ENCODE measurements around the gene MZF1.

MZF1 gene

DNA sequence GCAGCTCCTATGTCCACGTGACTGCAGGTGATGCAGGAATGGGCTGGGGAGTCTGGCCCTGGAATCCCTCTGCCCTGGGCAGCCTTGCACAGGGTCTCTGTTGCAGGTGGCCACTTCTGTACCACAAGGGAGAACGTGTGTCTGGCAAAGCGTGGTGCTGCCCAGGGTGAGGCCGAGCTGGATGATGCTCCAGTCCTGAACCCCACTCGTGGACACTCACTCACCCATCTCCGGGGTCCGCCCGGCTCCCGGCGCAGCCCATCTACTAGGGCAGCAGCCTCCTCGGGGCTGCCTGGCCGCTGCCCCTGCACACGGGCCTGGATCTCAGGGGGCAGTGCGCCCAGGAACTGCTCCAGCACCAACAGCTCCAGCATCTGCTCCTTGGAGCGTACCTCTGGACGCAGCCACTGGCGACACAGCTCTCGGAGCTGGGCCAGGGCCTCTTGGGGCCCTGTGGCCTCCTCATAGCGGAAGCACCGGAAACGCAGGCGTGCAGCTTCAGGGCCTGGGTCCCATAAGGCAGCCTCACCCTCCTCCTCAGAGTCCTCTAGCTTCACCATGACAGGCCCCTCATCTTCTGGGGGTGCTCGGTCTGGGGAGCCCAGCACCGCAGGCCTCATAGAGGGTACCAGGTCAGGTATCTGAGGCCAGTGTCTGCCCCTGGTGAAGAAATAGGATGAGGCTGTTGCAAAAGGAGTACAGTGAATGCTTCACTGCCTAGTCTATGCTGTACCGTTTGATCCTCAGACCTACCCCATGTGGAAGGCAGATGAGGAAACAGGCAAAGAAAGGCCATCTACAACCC is 2.2 kb downstream of the MZF1 start:
- TF ChIP-seq, protein P1, sequence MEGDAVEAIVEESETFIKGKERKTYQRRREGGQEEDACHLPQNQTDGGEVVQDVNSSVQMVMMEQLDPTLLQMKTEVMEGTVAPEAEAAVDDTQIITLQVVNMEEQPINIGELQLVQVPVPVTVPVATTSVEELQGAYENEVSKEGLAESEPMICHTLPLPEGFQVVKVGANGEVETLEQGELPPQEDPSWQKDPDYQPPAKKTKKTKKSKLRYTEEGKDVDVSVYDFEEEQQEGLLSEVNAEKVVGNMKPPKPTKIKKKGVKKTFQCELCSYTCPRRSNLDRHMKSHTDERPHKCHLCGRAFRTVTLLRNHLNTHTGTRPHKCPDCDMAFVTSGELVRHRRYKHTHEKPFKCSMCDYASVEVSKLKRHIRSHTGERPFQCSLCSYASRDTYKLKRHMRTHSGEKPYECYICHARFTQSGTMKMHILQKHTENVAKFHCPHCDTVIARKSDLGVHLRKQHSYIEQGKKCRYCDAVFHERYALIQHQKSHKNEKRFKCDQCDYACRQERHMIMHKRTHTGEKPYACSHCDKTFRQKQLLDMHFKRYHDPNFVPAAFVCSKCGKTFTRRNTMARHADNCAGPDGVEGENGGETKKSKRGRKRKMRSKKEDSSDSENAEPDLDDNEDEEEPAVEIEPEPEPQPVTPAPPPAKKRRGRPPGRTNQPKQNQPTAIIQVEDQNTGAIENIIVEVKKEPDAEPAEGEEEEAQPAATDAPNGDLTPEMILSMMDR (IDR thresholded peaks at IDR 0.05; ENCODE audit: insufficient read depth, low read length, missing control alignments) = no peak
- ChIA-PET POLR2A (interaction anchor here (1.4 to 1.5 kb wide), 2 partner anchors 9 to 12 kb away, joined by 4 to 5 read pairs; partner anchors contain the start of gene UBE2M), CTCF (interaction anchor here (0.9 kb wide), 1 partner anchor 10 kb away, joined by 3 read pairs; no protein-coding TSS in a partner anchor)

DNA sequence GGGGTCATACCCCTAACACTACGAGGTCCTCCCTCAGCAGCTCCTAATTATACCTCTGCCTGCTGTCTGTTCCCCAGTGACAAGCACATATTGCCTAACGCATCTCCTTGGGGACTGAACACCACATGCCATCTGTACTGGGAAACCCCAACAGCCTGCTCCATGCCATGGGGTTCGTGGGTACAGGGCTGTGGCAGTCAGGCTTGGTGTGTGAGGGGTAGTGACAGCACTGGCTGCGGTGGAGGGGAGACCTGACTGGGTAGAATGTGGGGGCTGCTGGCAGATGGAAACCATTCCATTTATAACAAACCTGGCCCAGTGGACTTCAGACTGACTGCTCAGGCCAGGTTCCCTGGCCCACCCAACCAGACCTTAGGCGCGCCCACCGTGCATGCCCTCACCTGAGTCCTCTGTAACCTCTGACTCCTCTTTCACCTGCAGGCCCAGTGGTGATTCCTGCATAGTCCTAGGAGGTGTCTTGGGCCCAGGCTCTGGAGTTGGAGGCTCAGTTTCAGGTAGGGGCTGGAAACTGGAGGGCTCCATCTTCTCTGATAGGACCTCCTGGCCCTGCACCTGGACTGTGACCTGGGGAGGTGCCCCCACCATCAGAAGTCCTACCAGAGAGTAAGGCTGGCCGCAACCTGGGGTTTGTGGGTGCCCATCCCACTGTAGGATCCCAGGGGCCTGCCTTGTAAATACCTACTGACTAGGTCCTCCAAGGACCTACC is 3.0 kb downstream of the MZF1 start:
- TF ChIP-seq, protein P1 (IDR thresholded peaks at IDR 0.05; ENCODE audit: insufficient read depth, low read length, missing control alignments) = no peak
- H3K4me3 ChIP-seq (ENCODE audit: low read depth, low read length) = no peak overlapping the region
- no peak for DNase-seq (ENCODE audit: low read depth, low spot score)
- POLR2A ChIA-PET = no interaction called here
- CTCF ChIA-PET = interaction anchor here (3.0 kb wide), 1 partner anchor 11 kb away, joined by 12 read pairs; no protein-coding TSS in a partner anchor

More for the DNA sequence above, 2.2 kb downstream of the MZF1 start:
- H3K4me3 ChIP-seq (ENCODE audit: low read depth, low read length) = no peak overlapping the region
- no peak for DNase-seq (ENCODE audit: low read depth, low spot score)

DNA sequence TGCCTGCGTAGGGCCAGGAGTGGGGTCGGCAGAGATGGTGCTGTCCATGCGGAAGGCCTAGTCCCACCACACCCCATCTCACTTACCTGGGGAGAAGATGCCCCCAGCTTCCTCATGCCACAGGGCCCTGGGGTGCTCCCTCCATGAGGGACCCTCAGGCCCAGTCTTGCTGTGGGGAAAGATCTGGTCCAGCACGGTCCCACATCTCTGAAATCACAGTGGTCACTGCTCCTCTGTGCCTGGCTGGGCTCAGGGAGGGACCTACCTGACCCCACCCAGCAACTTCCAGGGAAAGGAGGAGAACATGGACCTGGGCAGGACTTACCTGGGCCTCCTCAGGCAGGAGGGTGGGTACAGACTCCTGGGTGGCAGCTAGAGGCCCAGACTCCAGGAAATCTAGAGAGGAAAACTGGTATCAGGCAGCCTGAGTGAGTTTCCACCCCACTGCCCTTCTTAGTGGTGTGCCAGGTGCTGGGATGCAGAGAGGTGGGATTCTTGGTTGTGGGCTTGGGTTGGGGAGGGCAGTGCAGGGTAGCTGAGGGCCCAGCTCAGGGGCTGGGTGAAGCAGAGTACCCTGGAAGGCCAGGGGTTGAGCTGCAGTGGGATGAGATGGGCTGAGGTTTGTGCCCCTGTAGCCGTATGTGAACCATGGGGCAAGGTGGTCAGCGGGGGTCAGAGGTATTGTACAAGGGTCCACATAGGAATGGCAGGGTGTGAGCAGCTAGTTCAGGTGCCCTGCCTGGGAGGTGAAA is 3.8 kb downstream of the MZF1 start:
- POLR2A ChIA-PET = no interaction called here
- no peak overlapping the region for H3K4me3 ChIP-seq (ENCODE audit: low read depth, low read length)
- CTCF ChIA-PET = interaction anchor here (3.0 kb wide), 1 partner anchor 12 kb away, joined by 12 read pairs; no protein-coding TSS in a partner anchor
- DNase-seq (ENCODE audit: low read depth, low spot score) = no peak
- TF ChIP-seq, protein P1 (IDR thresholded peaks at IDR 0.05; ENCODE audit: insufficient read depth, low read length, missing control alignments) = no peak

DNA sequence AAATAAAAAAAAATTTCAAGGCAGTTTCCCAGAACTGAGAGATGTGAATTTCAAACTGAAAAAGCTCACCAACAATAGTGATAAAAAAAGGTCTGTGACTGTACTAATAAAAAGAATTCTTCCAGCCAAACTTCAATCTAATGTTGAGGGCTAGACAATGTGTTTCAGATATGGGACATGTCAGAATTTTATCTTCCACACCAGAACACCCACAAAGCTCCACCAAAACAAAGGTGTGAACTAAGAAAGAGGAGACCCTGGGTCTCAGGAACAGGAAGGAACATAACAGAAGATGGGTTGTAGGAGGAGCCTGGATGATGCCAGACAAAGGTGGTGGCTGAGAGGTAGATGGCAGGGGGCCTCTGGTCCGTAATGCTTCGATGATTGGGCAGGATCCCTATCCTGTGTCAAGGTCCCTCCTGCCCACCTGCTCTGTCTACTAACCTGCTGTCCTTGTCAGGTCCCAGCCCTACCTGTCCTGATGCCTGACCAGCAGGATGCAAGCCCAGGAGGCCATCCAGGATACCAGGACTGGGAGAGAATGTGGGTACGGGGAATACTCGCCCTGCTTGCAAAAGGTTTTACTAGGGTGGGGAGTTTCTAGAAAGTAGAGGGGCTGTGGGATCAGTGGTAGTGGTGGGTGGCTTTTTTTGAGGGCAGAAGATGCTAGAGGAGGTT is 4.5 kb downstream of the MZF1 start:
- ChIA-PET CTCF (interaction anchor here (3.0 kb wide), 1 partner anchor 13 kb away, joined by 12 read pairs; no protein-coding TSS in a partner anchor), POLR2A (no interaction called here)
- no peak for DNase-seq (ENCODE audit: low read depth, low spot score)
- no peak overlapping the region for H3K4me3 ChIP-seq (ENCODE audit: low read depth, low read length)
- TF ChIP-seq, protein P1 (IDR thresholded peaks at IDR 0.05; ENCODE audit: insufficient read depth, low read length, missing control alignments) = no peak

DNA sequence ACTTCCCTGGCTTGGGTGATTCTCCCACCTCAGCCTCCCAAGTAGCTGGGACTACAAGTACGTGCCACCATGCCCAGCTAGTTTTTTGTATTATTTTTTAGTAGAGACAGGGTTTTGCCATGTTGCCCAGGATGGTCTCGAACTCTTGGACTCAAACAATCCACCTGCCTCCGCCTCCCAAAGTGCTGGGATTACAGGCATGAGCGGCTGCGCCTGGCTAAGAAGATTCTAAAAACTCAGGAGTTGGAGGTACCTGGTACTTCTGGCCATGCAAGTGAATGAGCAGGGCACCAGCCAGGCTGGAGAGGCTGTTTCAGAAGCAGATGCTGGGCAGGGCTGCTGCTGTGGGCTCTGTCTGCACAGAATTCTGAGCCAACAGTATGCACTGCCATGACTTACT is 6.1 kb downstream of the MZF1 start:
- POLR2A ChIA-PET = no interaction called here
- CTCF ChIA-PET = no interaction called here
- H3K4me3 ChIP-seq (ENCODE audit: low read depth, low read length) = no peak overlapping the region
- DNase-seq (ENCODE audit: low read depth, low spot score) = no peak
- TF ChIP-seq, protein P1 (IDR thresholded peaks at IDR 0.05; ENCODE audit: insufficient read depth, low read length, missing control alignments) = no peak
